Transverse colon (tissue), 4 donors: ENCODE results near the gene EGFL6. TPM values are rescaled to one million over a fixed set of nuclear protein-coding genes. Genes with fewer than 3 reads are reported as not detected.
A peak's percentile ranks its signal among the peaks of the same experiment; 100 is the strongest.

Source experiments
- DNase-seq: peaks from one replicate; pipeline ENCODE4 v3.0.0-alpha.2; 2019
- H3K27ac ChIP-seq, 4 donors: fragments of 200-600 bp; sonication (generic); 2 replicates each; pipeline ENCODE4 v1.5.1; 2016 to 2018; ENCODE audit warnings: inconsistent platforms in 4 of 4
- H3K27me3 ChIP-seq: fragments of 200-600 bp; sonication (generic); 2 replicates; pipeline ENCODE4 v1.5.1; 2017; ENCODE audit warnings: inconsistent platforms
- H3K36me3 ChIP-seq, 4 donors: fragments of 200-600 bp; sonication (generic); 2 replicates each; pipeline ENCODE4 v1.5.1; 2017 to 2019; ENCODE audit warnings: inconsistent platforms in 4 of 4
- H3K4me1 ChIP-seq, 4 donors: fragments of 200-600 bp; sonication (generic); 2 replicates each; pipeline ENCODE4 v1.5.1; 2017 to 2020; ENCODE audit warnings: inconsistent platforms in 4 of 4
- H3K4me3 ChIP-seq, 4 donors: fragments of 200-600 bp; sonication (generic); 1 replicate in 1 of 4; 2 replicates in 3 of 4; pipeline versions ENCODE4 v1.5.1 to v1.6.1; 2017 to 2019; ENCODE audit warnings: inconsistent platforms in 4 of 4
- H3K9me3 ChIP-seq, 2 donors: fragments of 200-600 bp; sonication (generic); 2 replicates each; pipeline ENCODE4 v1.5.1; 2017 to 2019; ENCODE audit warnings: inconsistent platforms in 2 of 2
- CTCF ChIP-seq, 5 experiments: fragments of 200-600 bp in 3 of 5; fragments of 450-650 bp in 2 of 5; sonication (generic) in 3 of 5; IDR thresholded peaks; 1 replicate in 2 of 5; 2 replicates in 3 of 5; pipeline ENCODE4 v1.5.1; 2016 to 2017; ENCODE audit warnings: antibody characterized with exemption in 5 of 5, inconsistent platforms in 3 of 5, mild to moderate bottlenecking in 2 of 5, moderate library complexity in 1 of 5
- EP300 ChIP-seq: sonication (generic); formaldehyde crosslinking; IDR thresholded peaks from one replicate; pipeline ENCODE4 v1.6.1; 2017; ENCODE audit warnings: antibody characterized with exemption, low read depth
- POLR2A ChIP-seq: fragments of 450-650 bp; IDR thresholded peaks from one replicate; pipeline ENCODE4 v1.6.1; 2016; ENCODE audit warnings: antibody characterized with exemption, mild to moderate bottlenecking, moderate library complexity
- POLR2AphosphoS5 ChIP-seq, 3 donors: sonication (generic); formaldehyde crosslinking; IDR thresholded peaks; one replicate each; pipeline ENCODE4 v1.6.1; 2016; ENCODE audit warnings: antibody characterized with exemption in 3 of 3
- WGBS, 2 donors: methylation state at CpG; one replicate each; pipeline ENCODE4 v1.1.5; 2018; ENCODE audit warnings: low coverage in 1 of 2; 5-methylcytosine and 5-hydroxymethylcytosine counted together
- in situ Hi-C, 4 donors: fragments of 200-750 bp; cut with MboI; loops; one replicate each; pipeline versions ENCODE4 v1.15.0 to v1.15.1; 2017; ENCODE audit warnings: low sequenced_read_pairs in 3 of 4, low pct_ligation_motif_present in 1 of 4, low pct_unique_long_range_greater_than_20kb in 1 of 4
- intact Hi-C: fragments of 100-400 bp; cut with DNase I; formaldehyde crosslinking; loops from one replicate; pipeline ENCODE4 v1.15.1; 2023; ENCODE audit warnings: low total_unique reads
- total RNA-seq, 4 donors: library from RNA; depleted of rRNA; stranded (reverse); fragments of >200 nt; gene quantifications; one replicate each; pipeline ENCODE4 v1.1.0, GENCODE V29; 2016

Gene EGFL6
- total RNA-seq, 4 donors from 2014 or later = not detected

GRCh38 chrX:13661735-13662288 lies 92.4 kb downstream of the EGFL6 start:
- intact Hi-C loops = loop anchor here (10.0 kb wide), 1 partner anchor 73 kb away; the partner anchor contains the start of genes OFD1 and TRAPPC2

GRCh38 chrX:13662355-13662791 lies 93.0 kb downstream of the EGFL6 start:
- in situ Hi-C loops = loop anchor here in 3 of 4 donors (5.0 to 25.0 kb wide), 5 partner anchors 80 to 700 kb away; partner anchors contain the start of gene GEMIN8 (in 1 of the 3)
- no peaks in the 10 kb centered on the region for H3K27me3 ChIP-seq
- peak overlapping the region; percentile 61 to 81 (median 72) for H3K27ac ChIP-seq
- H3K4me1 ChIP-seq = peaks cover 0 to 10% (median 0%) of the 10 kb centered on the region in 4 donors
- H3K9me3 ChIP-seq = no peaks in the 10 kb centered on the region
- peak overlapping the region in 2 of 4 donors; percentile 6 to 20 for H3K4me3 ChIP-seq
- 65% methylated on average over 6 of the region's 6 CpGs; no CpG with 5 or more reads in 1 of the 2 donors for WGBS, 2 donors
- intact Hi-C loops = loop anchor here (10.0 kb wide), 1 partner anchor 72 kb away; the partner anchor contains the start of genes OFD1 and TRAPPC2
- TF ChIP-seq POLR2AphosphoS5 (IDR thresholded peaks at IDR 0.05) (peak in 2 of 3 donors; percentile 73 to 76), CTCF (IDR thresholded peaks at IDR 0.05) (no peak)
- DNase-seq = no peak
- no peaks in the 10 kb centered on the region for H3K36me3 ChIP-seq

More at GRCh38 chrX:13661735-13662288, 92.4 kb downstream of the EGFL6 start:
- Histone ChIP-seq H3K4me1 (peaks cover 0 to 10% (median 0%) of the 10 kb centered on the region in 4 donors), H3K27ac (peak overlapping the region; percentile 61 to 81 (median 72)), H3K9me3 (no peaks in the 10 kb centered on the region), H3K27me3 (no peaks in the 10 kb centered on the region), H3K36me3 (no peaks in the 10 kb centered on the region), H3K4me3 (peak overlapping the region in 2 of 4 donors; percentile 6 to 20)
- 47 to 75% methylated on average over 5 to 6 of the region's 6 CpGs for WGBS, 2 donors
- TF ChIP-seq POLR2A = no peak
- DNase-seq = no peak
- in situ Hi-C loops = loop anchor here in 3 of 4 donors (5.0 to 25.0 kb wide), 5 partner anchors 80 to 700 kb away; partner anchors contain the start of gene GEMIN8 (in 1 of the 3)

GRCh38 chrX:13664020-13664419 lies 94.6 kb downstream of the EGFL6 start:
- Histone ChIP-seq H3K4me1 (peaks cover 0 to 17% (median 4%) of the 10 kb centered on the region in 4 donors), H3K27ac (peak overlapping the region in 3 of 4 donors; percentile 45 to 81 (median 74)), H3K36me3 (no peaks in the 10 kb centered on the region), H3K9me3 (no peaks in the 10 kb centered on the region), H3K27me3 (no peaks in the 10 kb centered on the region), H3K4me3 (no peak overlapping the region)
- 68 to 90% methylated on average over 2 to 3 of the region's 3 CpGs for WGBS, 2 donors
- no peak for TF ChIP-seq EP300
- TF ChIP-seq CTCF (IDR thresholded peaks at IDR 0.05) = no peak
- TF ChIP-seq POLR2AphosphoS5 (IDR thresholded peaks at IDR 0.05) = no peak
- TF ChIP-seq POLR2A = no peak
- DNase-seq = no peak
- intact Hi-C loops = loop anchor here (10.0 kb wide), 1 partner anchor 71 kb away; the partner anchor contains the start of genes OFD1 and TRAPPC2
- in situ Hi-C loops = loop anchor here in 3 of 4 donors (5.0 to 25.0 kb wide), 5 partner anchors 78 to 702 kb away; partner anchors contain the start of gene GEMIN8 (in 1 of the 3)

GRCh38 chrX:13666836-13667235 lies 97.4 kb downstream of the EGFL6 start:
- Histone ChIP-seq H3K4me1 (peaks cover 4 to 16% (median 7%) of the 10 kb centered on the region in 4 donors), H3K4me3 (no peak overlapping the region), H3K27ac (no peak overlapping the region), H3K36me3 (no peaks in the 10 kb centered on the region), H3K9me3 (no peaks in the 10 kb centered on the region), H3K27me3 (no peaks in the 10 kb centered on the region)
- DNase-seq = no peak
- in situ Hi-C loops = loop anchor here in 3 of 4 donors (10.0 to 25.0 kb wide), 3 partner anchors 368 to 705 kb away; partner anchors contain the start of gene GEMIN8 (in 1 of the 3)
- 80% methylated on average over 3 of the region's 3 CpGs; no CpG with 5 or more reads in 1 of the 2 donors for WGBS, 2 donors
- TF ChIP-seq POLR2AphosphoS5 (IDR thresholded peaks at IDR 0.05) (no peak), EP300 (no peak), CTCF (IDR thresholded peaks at IDR 0.05) (no peak), POLR2A (no peak)
- intact Hi-C loops = loop anchor here (10.0 kb wide), 1 partner anchor 68 kb away; the partner anchor contains the start of genes OFD1 and TRAPPC2
